ENCODE measurements around the gene LRMDA. TPM values are rescaled to one million over a fixed set of nuclear protein-coding genes. Genes with fewer than 3 reads are reported as not detected.

Gene LRMDA
- total and polyA plus RNA-seq, 2 donors (not counting 1 experiment from before 2014, with no cell fraction given) = 0.12 TPM; not detected in 1

- Histone ChIP-seq H3K4me3 (ENCODE audit: control extremely low read depth in 1 of 5, extremely low read depth in 1 of 5, insufficient read depth in 1 of 5, low read depth in 2 of 5, low read length in 4 of 5) (peak within 1 kb of the TSS; percentile 34 to 67 (median 59)), H3K79me2 (ENCODE audit: control insufficient read depth, insufficient read depth, low read length) (no peaks in the 10 kb centered on the region), H4K20me1 (ENCODE audit: control insufficient read depth, insufficient read depth, low read length, poor library complexity, severe bottlenecking) (no peaks in the 10 kb centered on the region), H3K4me1 (ENCODE audit: control insufficient read depth in 2 of 2, insufficient read depth in 2 of 2, low read length in 2 of 2) (peaks cover 40 to 42% of the 10 kb centered on the region in 2 donors), H2AFZ (ENCODE audit: insufficient read depth, low read depth, low read length, poor library complexity, severe bottlenecking) (peak within 1 kb of the TSS; percentile 83), H3K4me2 (replicated peaks; ENCODE audit: low read depth, low read length, poor library complexity, severe bottlenecking) (peak within 1 kb of the TSS; percentile 95), H3K9me3 (ENCODE audit: control extremely low read depth in 1 of 3, control insufficient read depth in 2 of 3, insufficient read depth in 1 of 3, low read length in 2 of 3) (peaks cover 0 to 58% (median 0%) of the 10 kb centered on the region in 3 donors), H3K9ac (ENCODE audit: low read length) (peak within 1 kb of the TSS; percentile 69), H3K27ac (ENCODE audit: low read length in 2 of 2) (no peak within 1 kb of the TSS), H3K27me3 (replicated peaks in 1 of 4; ENCODE audit: control extremely low read depth in 1 of 4, control insufficient read depth in 3 of 4, insufficient read depth in 4 of 4, low read length in 3 of 4) (peaks cover 0 to 78% (median 33%) of the 10 kb centered on the region in 4 experiments), H3K36me3 (replicated peaks in 1 of 2; ENCODE audit: control extremely low read depth in 1 of 2, control insufficient read depth in 1 of 2, extremely low read depth in 1 of 2, insufficient read depth in 2 of 2, low read length in 1 of 2) (no peaks in the 10 kb centered on the region)
- Mint-ChIP-seq H3K9me3 (ENCODE audit: insufficient read depth) (no peaks in the 10 kb centered on the region), H3K27ac (no peak within 1 kb of the TSS), H3K27me3 (peaks cover 57% of the 10 kb centered on the region), H3K4me1 (peaks cover 35% of the 10 kb centered on the region), H3K4me3 (peak within 1 kb of the TSS; percentile 91)
- ChIA-PET POLR2A (no interaction called here), CTCF (interaction anchor here (1.1 kb wide), 1 partner anchor 1582 kb away, joined by 3 read pairs; no protein-coding TSS in a partner anchor)
- under 1% methylated on average over 80 of the region's 88 CpGs for WGBS (ENCODE audit: insufficient coverage)
- TF ChIP-seq EZH2 (IDR thresholded peaks at IDR 0.05; ENCODE audit: borderline replicate concordance, insufficient read depth, low read depth, low read length, poor library complexity, severe bottlenecking) (no peak), CTCF (IDR thresholded peaks at IDR 0.05) (no peak)
- DNase-seq = peak; percentile 48
- intact Hi-C loops (cut with micrococcal nuclease) = no loop called here
- peak; percentile 15 for ATAC-seq (ENCODE audit: low read depth)
Observed at GRCh38 chr10:75401569-75402485, 29.6 kb upstream of the LRMDA start, which contains the start of gene ZNF503. Gene ZNF503, minus strand, starts transcription at chr10:75401764. Its CDS starts 345 bp downstream, at chr10:75401419.
